G401.6 (cell line): Measurements from ENCODE around the gene ATP6V1G2.

Experiments
- FAIRE-seq: peaks from 2 replicates; lab custom pipeline; 2012; peaks lifted over from hg19 to GRCh38; lab: Jason Lieb, UNC

ATP6V1G2 gene

DNA sequence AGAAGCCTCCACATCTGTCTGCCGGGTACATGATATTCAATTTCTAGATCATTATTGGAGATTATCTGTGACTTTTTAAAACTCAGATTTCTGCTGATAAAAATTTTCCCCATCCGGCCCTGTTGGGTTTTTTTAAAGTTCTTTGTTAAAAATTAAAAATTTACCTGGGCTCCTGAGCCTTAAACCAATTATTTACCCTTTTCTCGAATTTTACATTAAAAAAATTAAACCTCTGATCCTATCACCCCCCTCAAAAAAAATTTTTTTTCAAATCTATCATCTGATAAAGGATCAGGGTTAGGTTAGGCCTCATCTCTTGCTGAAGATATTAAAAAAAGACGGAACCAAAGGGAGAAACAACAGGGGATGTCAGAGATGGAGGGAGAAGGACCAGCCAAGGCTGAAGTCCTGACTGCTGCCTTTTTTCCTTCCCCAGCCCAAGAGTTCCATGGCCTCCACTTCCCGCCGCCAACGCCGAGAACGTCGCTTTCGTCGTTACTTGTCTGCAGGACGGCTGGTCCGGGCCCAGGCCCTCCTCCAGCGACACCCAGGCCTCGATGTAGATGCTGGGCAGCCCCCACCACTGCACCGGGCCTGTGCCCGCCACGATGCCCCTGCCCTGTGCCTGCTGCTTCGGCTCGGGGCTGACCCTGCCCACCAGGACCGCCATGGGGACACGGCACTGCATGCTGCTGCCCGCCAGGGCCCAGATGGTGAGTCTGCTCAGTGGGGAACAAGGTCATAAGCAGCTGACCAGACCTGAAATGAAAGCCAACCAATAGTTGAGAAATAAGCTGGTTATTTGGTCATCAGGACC lies 1.5 kb upstream of the ATP6V1G2 start:
- no peak for FAIRE-seq

GRCh38 chr6:31546958-31547726 lies 734 bp upstream of the ATP6V1G2 start, which contains the start of gene NFKBIL1:
NFKBIL1 (plus strand) TSS chr6:31547608; CDS start chr6:31547695, 87 bp downstream.
- FAIRE-seq = peak; percentile 88

DNA sequence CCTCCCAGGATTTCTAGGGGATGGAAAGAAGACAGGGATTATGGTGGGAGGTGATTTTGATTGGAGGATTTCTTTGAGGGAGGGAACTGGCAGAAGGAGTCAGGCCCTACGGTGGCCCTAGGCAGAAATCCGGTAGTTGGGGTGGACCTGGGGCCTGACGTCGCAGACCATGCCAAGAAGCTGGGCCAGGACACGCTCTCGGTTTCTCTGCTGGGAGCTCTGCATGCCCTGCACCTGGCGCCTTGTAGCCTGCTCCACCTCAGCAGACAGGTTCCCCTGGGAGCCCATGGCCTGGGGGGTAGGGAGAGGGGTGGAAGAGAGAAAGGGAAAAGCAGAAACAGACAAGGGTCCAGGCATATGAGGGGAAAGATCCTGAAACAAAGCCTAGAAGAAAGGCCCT lies 1.1 kb downstream of the ATP6V1G2 start:
- FAIRE-seq = no peak

GRCh38 chr6:31544676-31545075 lies 1.7 kb downstream of the ATP6V1G2 start:
- no peak for FAIRE-seq

GRCh38 chr6:31543639-31544038 lies 2.8 kb downstream of the ATP6V1G2 start:
- FAIRE-seq = no peak

GRCh38 chr6:31541658-31542521 lies 4.5 kb downstream of the ATP6V1G2 start, which contains the start of gene DDX39B:
DDX39B (minus strand) TSS chr6:31542003; CDS start chr6:31540532, 1,471 bp downstream.
- FAIRE-seq = peak; percentile 86

- no peak for FAIRE-seq
These were observed 5.2 kb downstream of the ATP6V1G2 start for GRCh38 chr6:31541059-31541657.

DNA sequence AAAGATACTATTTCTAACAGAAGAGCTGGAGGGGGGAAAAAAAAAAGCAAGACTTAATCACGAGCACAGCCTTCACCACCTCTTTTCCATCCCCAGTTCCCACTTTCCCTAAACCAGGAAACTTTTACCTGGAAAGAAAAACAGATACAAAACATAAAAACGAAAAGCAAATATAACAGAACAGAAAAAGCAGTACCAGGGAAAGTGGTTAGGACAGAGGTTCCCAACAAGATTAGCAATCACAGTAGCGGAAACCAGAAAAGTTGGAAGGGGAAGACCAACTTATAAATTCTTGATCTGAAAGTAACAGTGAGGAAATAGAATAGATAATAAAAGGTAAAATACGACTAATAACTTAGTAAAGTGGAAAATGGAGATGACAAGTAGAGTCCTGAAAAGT lies 5.8 kb downstream of the ATP6V1G2 start:
- no peak for FAIRE-seq

GRCh38 chr6:31538805-31539400 lies 7.5 kb downstream of the ATP6V1G2 start:
- FAIRE-seq = no peak

- no peak for FAIRE-seq
These were observed 10.7 kb downstream of the ATP6V1G2 start for GRCh38 chr6:31535538-31536324.

DNA sequence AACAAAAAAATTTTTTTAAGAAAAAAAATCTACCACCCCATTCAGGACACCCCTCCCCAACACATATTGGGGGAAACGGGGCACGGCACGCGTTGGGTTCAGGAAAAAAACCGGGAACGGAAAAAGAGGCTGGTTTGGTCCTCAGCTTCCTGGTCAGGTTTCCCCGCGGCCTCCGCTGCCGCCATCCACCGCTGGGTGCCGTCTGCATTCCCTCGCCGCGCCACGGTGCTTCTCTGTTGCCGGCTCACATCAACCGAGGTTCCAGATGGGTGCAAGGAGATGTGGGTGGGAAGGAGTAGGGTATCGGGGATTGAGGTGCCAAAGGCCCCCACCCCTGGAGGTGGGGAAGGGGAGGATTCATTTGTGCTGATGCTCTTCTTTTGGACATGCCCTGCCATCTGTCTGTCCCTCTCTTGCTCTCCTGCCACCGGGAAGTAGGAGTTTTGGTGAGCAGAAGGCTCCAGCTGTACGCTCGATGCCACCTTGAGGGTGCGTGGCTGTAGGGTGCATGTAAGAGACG lies 11.8 kb downstream of the ATP6V1G2 start:
- FAIRE-seq = no peak

GRCh38 chr6:31534011-31534410 lies 12.4 kb downstream of the ATP6V1G2 start:
- no peak for FAIRE-seq

- FAIRE-seq = no peak
These were observed 13.0 kb downstream of the ATP6V1G2 start for GRCh38 chr6:31533455-31533841.

- FAIRE-seq = no peak
These were observed 13.6 kb downstream of the ATP6V1G2 start for GRCh38 chr6:31532644-31533454.

- no peak for FAIRE-seq
These were observed 14.4 kb downstream of the ATP6V1G2 start for GRCh38 chr6:31531771-31532643.

DNA sequence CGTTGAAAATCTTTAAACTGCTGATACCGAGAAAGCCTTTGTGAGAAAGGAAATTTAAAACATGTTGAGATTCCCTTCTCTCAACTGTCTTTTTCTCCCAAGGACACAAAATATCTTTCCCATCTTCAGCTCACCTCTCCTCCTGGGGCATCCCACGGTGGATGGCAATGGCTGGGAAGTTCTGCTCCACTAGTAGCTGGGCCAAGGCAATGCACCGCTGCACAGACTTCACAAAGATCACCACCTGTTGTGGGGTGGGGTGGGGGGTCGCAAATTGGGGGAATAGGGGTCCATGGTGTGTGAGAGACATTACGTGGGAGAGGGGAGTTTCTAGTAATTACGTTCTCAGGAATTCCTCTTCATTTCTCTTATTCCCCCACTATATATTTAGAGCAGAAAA lies 15.2 kb downstream of the ATP6V1G2 start:
- no peak for FAIRE-seq

- FAIRE-seq = no peak
These were observed 15.7 kb downstream of the ATP6V1G2 start for GRCh38 chr6:31530659-31531058.

- FAIRE-seq = no peak
These were observed 16.9 kb downstream of the ATP6V1G2 start for GRCh38 chr6:31529329-31530150.
